Measurements from ENCODE around the gene SDK1.

The SDK1 gene

GRCh38 chr7:3443716-3444115, 142.7 kb downstream of the SDK1 start:
- in situ Hi-C loops (cut with HindIII; ENCODE audit: low sequenced_read_pairs) = no loop called here

GRCh38 chr7:3446786-3447185, 145.7 kb downstream of the SDK1 start:
- in situ Hi-C loops (cut with HindIII; ENCODE audit: low sequenced_read_pairs) = no loop called here

GRCh38 chr7:3451701-3452100, 150.6 kb downstream of the SDK1 start:
- in situ Hi-C loops (cut with HindIII; ENCODE audit: low sequenced_read_pairs) = no loop called here

GRCh38 chr7:3453398-3453797, 152.3 kb downstream of the SDK1 start:
- in situ Hi-C loops (cut with HindIII; ENCODE audit: low sequenced_read_pairs) = no loop called here

- in situ Hi-C loops (cut with HindIII; ENCODE audit: low sequenced_read_pairs) = no loop called here
These were observed 154.9 kb downstream of the SDK1 start for GRCh38 chr7:3455806-3456595.

GRCh38 chr7:3459111-3459510, 158.1 kb downstream of the SDK1 start:
- in situ Hi-C loops (cut with HindIII; ENCODE audit: low sequenced_read_pairs) = no loop called here

GRCh38 chr7:3461923-3462322, 160.9 kb downstream of the SDK1 start:
- in situ Hi-C loops (cut with HindIII; ENCODE audit: low sequenced_read_pairs) = no loop called here

- in situ Hi-C loops (cut with HindIII; ENCODE audit: low sequenced_read_pairs) = no loop called here
These were observed 162.6 kb downstream of the SDK1 start for GRCh38 chr7:3463696-3464095.

GRCh38 chr7:3464900-3465622, 164.0 kb downstream of the SDK1 start:
- in situ Hi-C loops (cut with HindIII; ENCODE audit: low sequenced_read_pairs) = no loop called here

- in situ Hi-C loops (cut with HindIII; ENCODE audit: low sequenced_read_pairs) = no loop called here
These were observed 165.2 kb downstream of the SDK1 start for GRCh38 chr7:3466261-3466660.

- in situ Hi-C loops (cut with HindIII; ENCODE audit: low sequenced_read_pairs) = no loop called here
These were observed 168.6 kb downstream of the SDK1 start for GRCh38 chr7:3469641-3470040.

- in situ Hi-C loops (cut with HindIII; ENCODE audit: low sequenced_read_pairs) = loop anchor here (5.0 kb wide), 2 partner anchors 82 to 98 kb away; no protein-coding TSS in a partner anchor
These were observed 179.1 kb downstream of the SDK1 start for GRCh38 chr7:3480197-3480596.

GRCh38 chr7:3481435-3481834, 180.4 kb downstream of the SDK1 start:
- in situ Hi-C loops (cut with HindIII; ENCODE audit: low sequenced_read_pairs) = loop anchor here (5.0 kb wide), 2 partner anchors 81 to 99 kb away; no protein-coding TSS in a partner anchor

- in situ Hi-C loops (cut with HindIII; ENCODE audit: low sequenced_read_pairs) = loop anchor here (5.0 kb wide), 2 partner anchors 80 to 100 kb away; no protein-coding TSS in a partner anchor
These were observed 181.3 kb downstream of the SDK1 start for GRCh38 chr7:3482147-3482921.

- in situ Hi-C loops (cut with HindIII; ENCODE audit: low sequenced_read_pairs) = no loop called here
These were observed 185.8 kb downstream of the SDK1 start for GRCh38 chr7:3486841-3487240.

- in situ Hi-C loops (cut with HindIII; ENCODE audit: low sequenced_read_pairs) = no loop called here
These were observed 187.8 kb downstream of the SDK1 start for GRCh38 chr7:3488829-3489228.

- in situ Hi-C loops (cut with HindIII; ENCODE audit: low sequenced_read_pairs) = no loop called here
These were observed 192.4 kb downstream of the SDK1 start for GRCh38 chr7:3493499-3493898.

GRCh38 chr7:3494947-3495346, 193.9 kb downstream of the SDK1 start:
- in situ Hi-C loops (cut with HindIII; ENCODE audit: low sequenced_read_pairs) = loop anchor here (5.0 kb wide), 1 partner anchor 58 kb away; no protein-coding TSS in a partner anchor

GRCh38 chr7:3495530-3495929, 194.5 kb downstream of the SDK1 start:
- in situ Hi-C loops (cut with HindIII; ENCODE audit: low sequenced_read_pairs) = loop anchor here (5.0 kb wide), 1 partner anchor 58 kb away; no protein-coding TSS in a partner anchor

- in situ Hi-C loops (cut with HindIII; ENCODE audit: low sequenced_read_pairs) = loop anchor here (5.0 kb wide), 1 partner anchor 59 kb away; no protein-coding TSS in a partner anchor
These were observed 194.9 kb downstream of the SDK1 start for GRCh38 chr7:3495954-3496353.

- in situ Hi-C loops (cut with HindIII; ENCODE audit: low sequenced_read_pairs) = loop anchor here (5.0 kb wide), 1 partner anchor 60 kb away; no protein-coding TSS in a partner anchor
These were observed 196.7 kb downstream of the SDK1 start for GRCh38 chr7:3497796-3498195.
